Loucy (cell line): ENCODE results near the gene SP140.

Experiments used
- EZH2phosphoT487 ChIP-seq: fragments of 200-600 bp; IDR thresholded peaks from 2 replicates; pipeline ENCODE4 v1.6.1; 2018; ENCODE audit warnings: antibody characterized with exemption, mild to moderate bottlenecking, moderate library complexity, borderline replicate concordance
- TF ChIP-seq, protein P1 (sequence below): fragments of 200-600 bp; sonication (generic); conservative IDR thresholded peaks from 2 replicates; pipeline ENCODE4 v1.5.1; 2014; ENCODE audit warnings: mild to moderate bottlenecking, antibody characterized with exemption, low read length

- TF ChIP-seq, protein P1, sequence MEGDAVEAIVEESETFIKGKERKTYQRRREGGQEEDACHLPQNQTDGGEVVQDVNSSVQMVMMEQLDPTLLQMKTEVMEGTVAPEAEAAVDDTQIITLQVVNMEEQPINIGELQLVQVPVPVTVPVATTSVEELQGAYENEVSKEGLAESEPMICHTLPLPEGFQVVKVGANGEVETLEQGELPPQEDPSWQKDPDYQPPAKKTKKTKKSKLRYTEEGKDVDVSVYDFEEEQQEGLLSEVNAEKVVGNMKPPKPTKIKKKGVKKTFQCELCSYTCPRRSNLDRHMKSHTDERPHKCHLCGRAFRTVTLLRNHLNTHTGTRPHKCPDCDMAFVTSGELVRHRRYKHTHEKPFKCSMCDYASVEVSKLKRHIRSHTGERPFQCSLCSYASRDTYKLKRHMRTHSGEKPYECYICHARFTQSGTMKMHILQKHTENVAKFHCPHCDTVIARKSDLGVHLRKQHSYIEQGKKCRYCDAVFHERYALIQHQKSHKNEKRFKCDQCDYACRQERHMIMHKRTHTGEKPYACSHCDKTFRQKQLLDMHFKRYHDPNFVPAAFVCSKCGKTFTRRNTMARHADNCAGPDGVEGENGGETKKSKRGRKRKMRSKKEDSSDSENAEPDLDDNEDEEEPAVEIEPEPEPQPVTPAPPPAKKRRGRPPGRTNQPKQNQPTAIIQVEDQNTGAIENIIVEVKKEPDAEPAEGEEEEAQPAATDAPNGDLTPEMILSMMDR = no peak
- TF ChIP-seq EZH2phosphoT487 = no peak
These were observed 28.8 kb downstream of the SP140 start for GRCh38 chr2:230254152-230254881.
